Esophagus squamous epithelium (tissue), 4 donors: ENCODE data around the gene CNTNAP2.

ENCODE experiments used
- CTCF ChIP-seq, 6 experiments: fragments of 450-650 bp in 4 of 6; fragments of 200-600 bp in 2 of 6; sonication (generic) in 2 of 6; IDR thresholded peaks; one replicate each; pipeline ENCODE4 v1.5.1; 2016 to 2019; ENCODE audit warnings: antibody characterized with exemption in 6 of 6, mild to moderate bottlenecking in 4 of 6, moderate library complexity in 4 of 6
- POLR2A ChIP-seq, 4 donors: fragments of 450-650 bp; IDR thresholded peaks; one replicate each; pipeline ENCODE4 v1.6.1; 2017; ENCODE audit warnings: antibody characterized with exemption in 4 of 4, mild to moderate bottlenecking in 4 of 4, moderate library complexity in 3 of 4

- TF ChIP-seq CTCF (IDR thresholded peaks at IDR 0.05), result no peak
- no peak for TF ChIP-seq POLR2A (IDR thresholded peaks at IDR 0.05)
Observed at GRCh38 chr7:148214101-148214500, 2097.5 kb downstream of the CNTNAP2 start.
